ENCODE data around the gene RGS12. TPM values are rescaled to one million over a fixed set of nuclear protein-coding genes. Genes with fewer than 3 reads are reported as not detected.

Gene RGS12
- total RNA-seq, 1 donor from 2014 or later, result 107 TPM

DNA sequence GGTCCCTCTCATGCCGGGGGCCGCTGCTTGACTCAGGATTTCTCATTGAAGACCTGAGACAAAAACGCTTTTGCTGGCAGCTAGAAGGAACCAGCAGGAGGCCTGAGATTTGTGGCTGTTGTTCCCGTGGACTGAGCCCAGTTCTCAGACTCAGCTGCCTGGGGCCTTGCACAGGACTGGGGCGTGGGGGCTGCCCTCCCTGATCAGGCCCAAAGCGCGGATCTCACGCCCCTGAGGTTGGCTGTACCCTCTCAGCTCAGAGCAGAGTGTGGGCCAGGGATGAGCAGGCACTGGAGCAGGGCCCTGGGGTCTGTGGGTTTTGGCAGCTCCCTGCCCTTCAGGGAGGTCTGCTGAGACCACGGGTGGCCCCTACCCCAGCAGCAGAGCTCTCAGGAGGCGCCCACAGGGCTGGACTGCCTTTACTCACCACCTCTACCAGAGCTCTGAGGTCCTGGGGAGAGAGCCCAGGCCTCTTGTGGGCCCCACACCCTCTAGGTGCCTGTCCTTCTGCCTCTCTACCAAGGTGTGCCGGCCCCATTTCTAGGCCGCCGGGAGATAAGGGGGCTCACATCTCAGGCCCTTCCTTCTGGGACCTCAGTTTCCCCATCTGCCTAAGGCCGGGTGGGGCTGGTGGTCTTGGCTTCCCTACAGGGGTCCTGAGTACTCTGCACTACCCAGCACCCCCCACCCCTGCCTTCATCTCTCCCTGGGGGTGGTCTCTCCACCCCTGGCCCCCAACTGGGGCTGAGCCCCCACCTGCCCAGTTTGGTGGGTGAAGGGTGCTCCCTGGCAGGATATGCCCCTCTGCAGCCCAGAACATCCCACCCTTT lies 38.3 kb upstream of the RGS12 start:
- H3K4me3 Mint-ChIP-seq (ENCODE audit: unreplicated experiment), result no peak overlapping the region
- H3K4me1 Mint-ChIP-seq (ENCODE audit: low read depth, unreplicated experiment), result peaks cover 1% of the 10 kb centered on the region
- H3K27me3 Mint-ChIP-seq (ENCODE audit: unreplicated experiment), result peaks cover 1% of the 10 kb centered on the region
- DNase-seq, result peak; percentile 4
- no peaks in the 10 kb centered on the region for H3K36me3 Mint-ChIP-seq (ENCODE audit: unreplicated experiment)
- peaks cover 7% of the 10 kb centered on the region for H3K9me3 Mint-ChIP-seq (ENCODE audit: unreplicated experiment)
- TF ChIP-seq, protein P1, sequence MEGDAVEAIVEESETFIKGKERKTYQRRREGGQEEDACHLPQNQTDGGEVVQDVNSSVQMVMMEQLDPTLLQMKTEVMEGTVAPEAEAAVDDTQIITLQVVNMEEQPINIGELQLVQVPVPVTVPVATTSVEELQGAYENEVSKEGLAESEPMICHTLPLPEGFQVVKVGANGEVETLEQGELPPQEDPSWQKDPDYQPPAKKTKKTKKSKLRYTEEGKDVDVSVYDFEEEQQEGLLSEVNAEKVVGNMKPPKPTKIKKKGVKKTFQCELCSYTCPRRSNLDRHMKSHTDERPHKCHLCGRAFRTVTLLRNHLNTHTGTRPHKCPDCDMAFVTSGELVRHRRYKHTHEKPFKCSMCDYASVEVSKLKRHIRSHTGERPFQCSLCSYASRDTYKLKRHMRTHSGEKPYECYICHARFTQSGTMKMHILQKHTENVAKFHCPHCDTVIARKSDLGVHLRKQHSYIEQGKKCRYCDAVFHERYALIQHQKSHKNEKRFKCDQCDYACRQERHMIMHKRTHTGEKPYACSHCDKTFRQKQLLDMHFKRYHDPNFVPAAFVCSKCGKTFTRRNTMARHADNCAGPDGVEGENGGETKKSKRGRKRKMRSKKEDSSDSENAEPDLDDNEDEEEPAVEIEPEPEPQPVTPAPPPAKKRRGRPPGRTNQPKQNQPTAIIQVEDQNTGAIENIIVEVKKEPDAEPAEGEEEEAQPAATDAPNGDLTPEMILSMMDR (IDR thresholded peaks at IDR 0.05; ENCODE audit: partially characterized antibody, unreplicated experiment), result no peak
- H3K27ac Mint-ChIP-seq (ENCODE audit: unreplicated experiment), result no peak overlapping the region

DNA sequence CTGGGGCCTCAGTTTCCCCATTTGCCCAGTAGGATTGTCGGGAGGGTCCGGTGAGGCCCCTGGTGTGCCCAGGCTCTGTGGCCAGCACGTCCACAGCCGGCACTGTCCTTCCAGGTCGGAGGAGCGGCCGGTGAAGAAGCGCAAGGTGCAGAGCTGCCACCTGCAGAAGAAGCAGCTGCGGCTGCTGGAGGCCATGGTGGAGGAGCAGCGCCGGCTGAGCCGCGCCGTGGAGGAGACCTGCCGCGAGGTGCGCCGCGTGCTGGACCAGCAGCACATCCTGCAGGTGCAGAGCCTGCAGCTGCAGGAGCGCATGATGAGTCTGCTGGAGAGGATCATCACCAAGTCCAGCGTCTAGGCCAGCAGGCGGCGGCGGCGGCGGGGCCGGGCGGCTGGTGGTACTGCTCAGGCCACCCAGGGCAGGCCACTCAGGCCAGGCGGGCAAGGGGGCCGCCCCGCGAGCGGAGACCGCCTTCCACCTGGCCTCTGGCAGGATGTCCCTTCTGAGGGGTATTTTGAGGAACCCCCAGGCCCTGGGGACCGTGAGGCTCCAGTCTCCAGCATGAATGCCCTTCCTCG lies 37.1 kb upstream of the RGS12 start:
- no peaks in the 10 kb centered on the region for H3K36me3 Mint-ChIP-seq (ENCODE audit: unreplicated experiment)
- no peak for DNase-seq
- TF ChIP-seq, protein P1 (IDR thresholded peaks at IDR 0.05; ENCODE audit: partially characterized antibody, unreplicated experiment), result no peak
- H3K27me3 Mint-ChIP-seq (ENCODE audit: unreplicated experiment), result peaks cover 1% of the 10 kb centered on the region
- peaks cover 1% of the 10 kb centered on the region for H3K4me1 Mint-ChIP-seq (ENCODE audit: low read depth, unreplicated experiment)
- no peak overlapping the region for H3K27ac Mint-ChIP-seq (ENCODE audit: unreplicated experiment)
- no peak overlapping the region for H3K4me3 Mint-ChIP-seq (ENCODE audit: unreplicated experiment)
- H3K9me3 Mint-ChIP-seq (ENCODE audit: unreplicated experiment), result peaks cover 7% of the 10 kb centered on the region

DNA sequence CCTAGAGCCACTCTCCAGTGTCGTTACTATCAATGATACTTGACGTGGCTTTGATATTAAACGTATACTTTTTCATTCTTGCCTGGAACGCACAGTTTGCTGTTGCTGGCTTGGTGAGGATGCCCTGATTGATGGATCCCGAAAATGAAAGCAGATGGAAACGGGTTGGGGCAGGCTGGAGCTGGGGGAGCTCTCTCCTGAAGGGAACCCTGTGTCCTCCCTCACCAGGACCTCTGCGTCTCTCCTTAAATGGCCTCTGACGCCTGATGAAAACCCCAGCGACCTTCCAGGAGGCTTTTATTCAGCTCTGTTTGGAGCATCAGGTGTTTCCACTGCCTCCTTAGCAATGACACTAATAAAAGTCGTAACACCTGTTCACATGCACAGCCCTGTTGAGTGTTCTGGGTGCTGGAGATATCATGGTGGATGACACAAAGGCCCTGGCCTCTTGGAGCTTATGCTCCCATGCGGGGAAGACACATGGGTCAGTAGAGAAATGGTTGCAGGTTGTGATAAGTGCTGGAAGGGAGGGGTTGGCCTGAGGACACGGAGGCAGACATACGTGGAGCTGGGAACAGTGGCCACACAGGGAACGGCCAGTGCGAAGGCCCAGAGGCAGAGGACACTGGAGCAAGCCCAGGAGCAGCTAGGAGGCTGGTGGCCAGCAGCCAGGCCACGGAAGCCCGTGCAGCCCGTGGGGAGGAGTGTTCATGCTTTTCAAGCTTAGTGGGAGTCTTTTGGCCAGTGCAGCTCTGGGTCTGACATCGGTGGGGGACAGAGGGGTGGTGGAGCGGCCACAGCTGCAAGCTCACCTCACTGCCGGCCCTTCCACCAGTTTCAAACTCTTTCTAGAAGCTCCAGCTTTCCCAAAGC lies 36.4 kb upstream of the RGS12 start:
- DNase-seq, result no peak
- Mint-ChIP-seq H3K27ac (ENCODE audit: unreplicated experiment) (no peak overlapping the region), H3K27me3 (ENCODE audit: unreplicated experiment) (peaks cover 1% of the 10 kb centered on the region), H3K4me3 (ENCODE audit: unreplicated experiment) (no peak overlapping the region), H3K36me3 (ENCODE audit: unreplicated experiment) (no peaks in the 10 kb centered on the region), H3K9me3 (ENCODE audit: unreplicated experiment) (peaks cover 6% of the 10 kb centered on the region), H3K4me1 (ENCODE audit: low read depth, unreplicated experiment) (peaks cover under 1% of the 10 kb centered on the region)
- TF ChIP-seq, protein P1 (IDR thresholded peaks at IDR 0.05; ENCODE audit: partially characterized antibody, unreplicated experiment), result no peak

DNA sequence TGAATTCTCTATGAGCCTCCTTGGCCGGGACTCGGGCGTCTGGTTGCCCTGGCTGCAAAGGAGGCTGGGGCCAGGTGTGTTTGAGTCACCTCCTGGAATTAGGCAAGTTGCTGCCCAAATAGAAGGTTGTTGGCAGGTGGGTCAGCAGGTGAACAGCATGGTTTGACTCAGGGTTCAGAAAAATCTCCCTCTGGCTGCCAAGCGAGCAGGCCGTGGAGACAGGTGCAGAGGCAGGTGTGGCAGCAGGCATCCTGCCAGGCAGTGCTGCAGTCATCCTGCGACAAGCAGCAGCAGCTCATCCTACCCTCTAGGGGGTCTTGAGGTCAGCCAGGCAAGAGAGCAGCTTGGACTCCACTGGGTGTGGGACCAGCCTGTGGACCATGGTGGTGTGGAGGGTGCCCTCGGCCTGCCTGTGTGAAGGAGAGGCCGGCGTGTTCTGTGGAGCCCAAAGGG lies 35.7 kb upstream of the RGS12 start:
- Mint-ChIP-seq H3K27me3 (ENCODE audit: unreplicated experiment) (peaks cover 1% of the 10 kb centered on the region), H3K36me3 (ENCODE audit: unreplicated experiment) (no peaks in the 10 kb centered on the region), H3K4me3 (ENCODE audit: unreplicated experiment) (no peak overlapping the region), H3K27ac (ENCODE audit: unreplicated experiment) (no peak overlapping the region), H3K4me1 (ENCODE audit: low read depth, unreplicated experiment) (no peaks in the 10 kb centered on the region), H3K9me3 (ENCODE audit: unreplicated experiment) (peaks cover 4% of the 10 kb centered on the region)
- DNase-seq, result peak; percentile 12
- TF ChIP-seq, protein P1 (IDR thresholded peaks at IDR 0.05; ENCODE audit: partially characterized antibody, unreplicated experiment), result no peak
